Liver (tissue), 3 donors: Measurements from ENCODE around the gene PRICKLE3.

Source experiments
- EGR1 ChIP-seq, 2 donors: IDR thresholded peaks; 2 replicates each; pipeline ENCODE4 v1.6.1; 2016 to 2018; ENCODE audit warnings: antibody characterized with exemption in 2 of 2, low read depth in 2 of 2
- FOXA1 ChIP-seq: IDR thresholded peaks from 2 replicates; pipeline ENCODE4 v1.6.1; 2016; ENCODE audit warnings: antibody characterized with exemption
- GABPA ChIP-seq, 2 donors: IDR thresholded peaks in 1 of 2; conservative IDR thresholded peaks in 1 of 2; 2 replicates each; pipeline ENCODE4 v1.6.1; 2016; ENCODE audit warnings: antibody characterized with exemption in 2 of 2, mild to moderate bottlenecking in 1 of 2, moderate library complexity in 1 of 2
- JUND ChIP-seq, 2 donors: IDR thresholded peaks; 2 replicates each; pipeline ENCODE4 v1.6.1; 2016; ENCODE audit warnings: antibody characterized with exemption in 2 of 2
- RAD21 ChIP-seq, 2 donors: IDR thresholded peaks; 2 replicates each; pipeline ENCODE4 v1.6.1; 2016; ENCODE audit warnings: antibody characterized with exemption in 2 of 2, mild to moderate bottlenecking in 2 of 2
- RXRA ChIP-seq, 2 donors: IDR thresholded peaks; 2 replicates each; pipeline ENCODE4 v1.6.1; 2017 to 2018; ENCODE audit warnings: antibody characterized with exemption in 2 of 2, mild to moderate bottlenecking in 1 of 2
- SP1 ChIP-seq: IDR thresholded peaks from 2 replicates; pipeline ENCODE4 v1.6.1; 2018; ENCODE audit warnings: antibody characterized with exemption, mild to moderate bottlenecking
- TAF1 ChIP-seq: conservative IDR thresholded peaks from 2 replicates; pipeline ENCODE4 v1.6.1; 2016; ENCODE audit warnings: antibody characterized with exemption, mild to moderate bottlenecking
- YY1 ChIP-seq: IDR thresholded peaks from 2 replicates; pipeline ENCODE4 v1.6.1; 2016; ENCODE audit warnings: antibody characterized with exemption, mild to moderate bottlenecking
- TF ChIP-seq, protein P1 (sequence below): fragments of 150-350 bp; IDR thresholded peaks from 2 replicates; pipeline ENCODE4 v1.5.1; 2017; ENCODE audit warnings: improper control_type of control experiment, low read depth, low read length; ENCODE audit not compliant: missing input control
- TF ChIP-seq, protein P2 (sequence below): IDR thresholded peaks from 2 replicates; pipeline ENCODE4 v1.6.1; 2016; ENCODE audit warnings: antibody characterized with exemption
- TF ChIP-seq, protein P3 (sequence below): IDR thresholded peaks from 2 replicates; pipeline ENCODE4 v1.6.1; 2016; ENCODE audit warnings: antibody characterized with exemption
- TF ChIP-seq, protein P4 (sequence below): IDR thresholded peaks from 2 replicates; pipeline ENCODE4 v1.6.1; 2016; ENCODE audit warnings: antibody characterized with exemption
- TF ChIP-seq, protein P5 (sequence below): IDR thresholded peaks from 2 replicates; pipeline ENCODE4 v1.6.1; 2016; ENCODE audit warnings: antibody characterized with exemption, mild to moderate bottlenecking
- donor health status: healthy.
- donor health status: healthy.

DNA sequence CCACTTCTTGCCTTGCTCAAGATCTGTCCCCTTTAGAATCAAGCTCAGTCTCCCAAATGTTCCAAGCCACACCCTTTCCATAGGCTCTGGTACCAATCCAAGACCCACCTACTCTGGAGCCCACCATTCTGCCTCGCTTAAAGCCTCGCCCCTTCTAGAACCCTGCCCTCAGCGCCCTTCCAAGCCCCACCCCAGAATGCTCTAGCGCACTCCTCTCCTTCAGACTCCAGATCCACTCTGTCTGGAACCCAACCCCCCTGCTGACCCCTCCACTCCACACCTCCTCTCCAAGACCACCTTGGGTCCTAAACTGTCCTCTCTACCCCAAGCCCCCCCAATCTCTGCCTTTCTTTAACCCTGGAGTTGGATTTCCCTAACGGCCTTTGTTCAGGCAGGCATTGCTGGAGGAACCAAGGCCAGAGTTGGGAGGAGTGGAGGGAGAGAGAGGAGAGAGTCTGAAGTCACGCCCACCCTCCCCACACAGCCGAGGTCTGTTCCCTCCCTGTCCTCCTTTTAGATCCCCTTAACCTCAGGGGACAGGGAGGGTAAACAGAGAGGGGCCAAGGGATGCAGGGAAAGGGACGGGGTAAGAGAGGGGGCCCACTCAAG, 2.4 kb upstream of the PRICKLE3 start:
- TF ChIP-seq, protein P1, sequence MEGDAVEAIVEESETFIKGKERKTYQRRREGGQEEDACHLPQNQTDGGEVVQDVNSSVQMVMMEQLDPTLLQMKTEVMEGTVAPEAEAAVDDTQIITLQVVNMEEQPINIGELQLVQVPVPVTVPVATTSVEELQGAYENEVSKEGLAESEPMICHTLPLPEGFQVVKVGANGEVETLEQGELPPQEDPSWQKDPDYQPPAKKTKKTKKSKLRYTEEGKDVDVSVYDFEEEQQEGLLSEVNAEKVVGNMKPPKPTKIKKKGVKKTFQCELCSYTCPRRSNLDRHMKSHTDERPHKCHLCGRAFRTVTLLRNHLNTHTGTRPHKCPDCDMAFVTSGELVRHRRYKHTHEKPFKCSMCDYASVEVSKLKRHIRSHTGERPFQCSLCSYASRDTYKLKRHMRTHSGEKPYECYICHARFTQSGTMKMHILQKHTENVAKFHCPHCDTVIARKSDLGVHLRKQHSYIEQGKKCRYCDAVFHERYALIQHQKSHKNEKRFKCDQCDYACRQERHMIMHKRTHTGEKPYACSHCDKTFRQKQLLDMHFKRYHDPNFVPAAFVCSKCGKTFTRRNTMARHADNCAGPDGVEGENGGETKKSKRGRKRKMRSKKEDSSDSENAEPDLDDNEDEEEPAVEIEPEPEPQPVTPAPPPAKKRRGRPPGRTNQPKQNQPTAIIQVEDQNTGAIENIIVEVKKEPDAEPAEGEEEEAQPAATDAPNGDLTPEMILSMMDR = no peak
- TF ChIP-seq JUND (IDR thresholded peaks at IDR 0.05) = no peak
- TF ChIP-seq, protein P2, sequence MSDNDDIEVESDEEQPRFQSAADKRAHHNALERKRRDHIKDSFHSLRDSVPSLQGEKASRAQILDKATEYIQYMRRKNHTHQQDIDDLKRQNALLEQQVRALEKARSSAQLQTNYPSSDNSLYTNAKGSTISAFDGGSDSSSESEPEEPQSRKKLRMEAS = no peak
- TF ChIP-seq, protein P3, sequence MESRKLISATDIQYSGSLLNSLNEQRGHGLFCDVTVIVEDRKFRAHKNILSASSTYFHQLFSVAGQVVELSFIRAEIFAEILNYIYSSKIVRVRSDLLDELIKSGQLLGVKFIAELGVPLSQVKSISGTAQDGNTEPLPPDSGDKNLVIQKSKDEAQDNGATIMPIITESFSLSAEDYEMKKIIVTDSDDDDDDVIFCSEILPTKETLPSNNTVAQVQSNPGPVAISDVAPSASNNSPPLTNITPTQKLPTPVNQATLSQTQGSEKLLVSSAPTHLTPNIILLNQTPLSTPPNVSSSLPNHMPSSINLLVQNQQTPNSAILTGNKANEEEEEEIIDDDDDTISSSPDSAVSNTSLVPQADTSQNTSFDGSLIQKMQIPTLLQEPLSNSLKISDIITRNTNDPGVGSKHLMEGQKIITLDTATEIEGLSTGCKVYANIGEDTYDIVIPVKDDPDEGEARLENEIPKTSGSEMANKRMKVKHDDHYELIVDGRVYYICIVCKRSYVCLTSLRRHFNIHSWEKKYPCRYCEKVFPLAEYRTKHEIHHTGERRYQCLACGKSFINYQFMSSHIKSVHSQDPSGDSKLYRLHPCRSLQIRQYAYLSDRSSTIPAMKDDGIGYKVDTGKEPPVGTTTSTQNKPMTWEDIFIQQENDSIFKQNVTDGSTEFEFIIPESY = no peak
- TF ChIP-seq, protein P4, sequence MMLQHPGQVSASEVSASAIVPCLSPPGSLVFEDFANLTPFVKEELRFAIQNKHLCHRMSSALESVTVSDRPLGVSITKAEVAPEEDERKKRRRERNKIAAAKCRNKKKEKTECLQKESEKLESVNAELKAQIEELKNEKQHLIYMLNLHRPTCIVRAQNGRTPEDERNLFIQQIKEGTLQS = no peak
- TF ChIP-seq GABPA (IDR thresholded peaks at IDR 0.05 in 1 of 2, conservative IDR thresholded peaks at IDR 0.05 in 1 of 2) = no peak
- no peak for TF ChIP-seq FOXA1
- TF ChIP-seq RXRA (IDR thresholded peaks at IDR 0.05) = no peak
- no peak for TF ChIP-seq TAF1
- TF ChIP-seq EGR1 (IDR thresholded peaks at IDR 0.05; ENCODE audit: low read depth in 2 of 2) = no peak
- TF ChIP-seq RAD21 (IDR thresholded peaks at IDR 0.05) = no peak
- no peak for TF ChIP-seq SP1
- TF ChIP-seq YY1 = no peak
- TF ChIP-seq, protein P5, sequence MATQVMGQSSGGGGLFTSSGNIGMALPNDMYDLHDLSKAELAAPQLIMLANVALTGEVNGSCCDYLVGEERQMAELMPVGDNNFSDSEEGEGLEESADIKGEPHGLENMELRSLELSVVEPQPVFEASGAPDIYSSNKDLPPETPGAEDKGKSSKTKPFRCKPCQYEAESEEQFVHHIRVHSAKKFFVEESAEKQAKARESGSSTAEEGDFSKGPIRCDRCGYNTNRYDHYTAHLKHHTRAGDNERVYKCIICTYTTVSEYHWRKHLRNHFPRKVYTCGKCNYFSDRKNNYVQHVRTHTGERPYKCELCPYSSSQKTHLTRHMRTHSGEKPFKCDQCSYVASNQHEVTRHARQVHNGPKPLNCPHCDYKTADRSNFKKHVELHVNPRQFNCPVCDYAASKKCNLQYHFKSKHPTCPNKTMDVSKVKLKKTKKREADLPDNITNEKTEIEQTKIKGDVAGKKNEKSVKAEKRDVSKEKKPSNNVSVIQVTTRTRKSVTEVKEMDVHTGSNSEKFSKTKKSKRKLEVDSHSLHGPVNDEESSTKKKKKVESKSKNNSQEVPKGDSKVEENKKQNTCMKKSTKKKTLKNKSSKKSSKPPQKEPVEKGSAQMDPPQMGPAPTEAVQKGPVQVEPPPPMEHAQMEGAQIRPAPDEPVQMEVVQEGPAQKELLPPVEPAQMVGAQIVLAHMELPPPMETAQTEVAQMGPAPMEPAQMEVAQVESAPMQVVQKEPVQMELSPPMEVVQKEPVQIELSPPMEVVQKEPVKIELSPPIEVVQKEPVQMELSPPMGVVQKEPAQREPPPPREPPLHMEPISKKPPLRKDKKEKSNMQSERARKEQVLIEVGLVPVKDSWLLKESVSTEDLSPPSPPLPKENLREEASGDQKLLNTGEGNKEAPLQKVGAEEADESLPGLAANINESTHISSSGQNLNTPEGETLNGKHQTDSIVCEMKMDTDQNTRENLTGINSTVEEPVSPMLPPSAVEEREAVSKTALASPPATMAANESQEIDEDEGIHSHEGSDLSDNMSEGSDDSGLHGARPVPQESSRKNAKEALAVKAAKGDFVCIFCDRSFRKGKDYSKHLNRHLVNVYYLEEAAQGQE = no peak
